Transverse colon (tissue), 4 donors: ENCODE measurements around the gene TM4SF20.

ENCODE experiments used
- EP300 ChIP-seq: sonication (generic); formaldehyde crosslinking; IDR thresholded peaks from one replicate; pipeline ENCODE4 v1.6.1; 2017; ENCODE audit warnings: antibody characterized with exemption, low read depth
- POLR2A ChIP-seq: fragments of 450-650 bp; IDR thresholded peaks from one replicate; pipeline ENCODE4 v1.6.1; 2016; ENCODE audit warnings: antibody characterized with exemption, mild to moderate bottlenecking, moderate library complexity
- POLR2AphosphoS5 ChIP-seq, 3 donors: sonication (generic); formaldehyde crosslinking; IDR thresholded peaks; one replicate each; pipeline ENCODE4 v1.6.1; 2016; ENCODE audit warnings: antibody characterized with exemption in 3 of 3
- TF ChIP-seq, protein P1 (sequence below), 5 experiments: fragments of 200-600 bp in 3 of 5; fragments of 450-650 bp in 2 of 5; sonication (generic) in 3 of 5; IDR thresholded peaks; 1 replicate in 2 of 5; 2 replicates in 3 of 5; pipeline ENCODE4 v1.5.1; 2016 to 2017; ENCODE audit warnings: antibody characterized with exemption in 5 of 5, inconsistent platforms in 3 of 5, mild to moderate bottlenecking in 2 of 5, moderate library complexity in 1 of 5

DNA sequence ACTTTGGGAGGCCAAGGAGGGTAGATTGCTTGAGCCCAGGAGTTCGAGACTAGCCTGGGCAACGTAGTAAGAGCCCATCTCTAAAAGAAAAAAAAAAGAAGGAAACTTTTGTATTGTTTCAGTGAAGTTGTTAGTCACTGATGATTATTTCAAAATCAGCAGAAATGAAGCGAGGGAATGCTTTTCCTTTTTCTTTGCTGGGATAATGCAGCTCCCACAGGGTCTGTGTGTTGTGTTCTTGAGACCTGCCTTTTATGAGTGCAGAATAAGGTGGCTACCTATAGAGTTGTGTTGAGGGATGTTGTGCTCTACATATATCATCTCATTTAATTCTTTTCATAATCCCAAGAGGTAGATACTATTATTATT lies 11.7 kb downstream of the TM4SF20 start:
- TF ChIP-seq, protein P1, sequence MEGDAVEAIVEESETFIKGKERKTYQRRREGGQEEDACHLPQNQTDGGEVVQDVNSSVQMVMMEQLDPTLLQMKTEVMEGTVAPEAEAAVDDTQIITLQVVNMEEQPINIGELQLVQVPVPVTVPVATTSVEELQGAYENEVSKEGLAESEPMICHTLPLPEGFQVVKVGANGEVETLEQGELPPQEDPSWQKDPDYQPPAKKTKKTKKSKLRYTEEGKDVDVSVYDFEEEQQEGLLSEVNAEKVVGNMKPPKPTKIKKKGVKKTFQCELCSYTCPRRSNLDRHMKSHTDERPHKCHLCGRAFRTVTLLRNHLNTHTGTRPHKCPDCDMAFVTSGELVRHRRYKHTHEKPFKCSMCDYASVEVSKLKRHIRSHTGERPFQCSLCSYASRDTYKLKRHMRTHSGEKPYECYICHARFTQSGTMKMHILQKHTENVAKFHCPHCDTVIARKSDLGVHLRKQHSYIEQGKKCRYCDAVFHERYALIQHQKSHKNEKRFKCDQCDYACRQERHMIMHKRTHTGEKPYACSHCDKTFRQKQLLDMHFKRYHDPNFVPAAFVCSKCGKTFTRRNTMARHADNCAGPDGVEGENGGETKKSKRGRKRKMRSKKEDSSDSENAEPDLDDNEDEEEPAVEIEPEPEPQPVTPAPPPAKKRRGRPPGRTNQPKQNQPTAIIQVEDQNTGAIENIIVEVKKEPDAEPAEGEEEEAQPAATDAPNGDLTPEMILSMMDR (IDR thresholded peaks at IDR 0.05): no peak
- no peak for TF ChIP-seq POLR2A
- no peak for TF ChIP-seq POLR2AphosphoS5 (IDR thresholded peaks at IDR 0.05)
- TF ChIP-seq EP300: no peak
